WTC11 (cell line): Measurements from ENCODE around the gene MPHOSPH10. TPM values are rescaled to one million over a fixed set of nuclear protein-coding genes. Genes with fewer than 3 reads are reported as not detected.

ENCODE experiments used
- ATAC-seq: fragments of 200-7000 bp; cut with Tn5 transposase; 2 replicates; pipeline ENCODE4 v1.10.0; 2021; ENCODE audit warnings: mild to moderate bottlenecking, moderate library complexity
- CTCF ChIA-PET: fragments of 300-600 bp; sonication (Branson Sonifier 250); formaldehyde crosslinking; loops from one replicate; lab custom pipeline; 2021; ENCODE audit warnings: antibody characterized with exemption; lab: Charles Lee
- POLR2A ChIA-PET: fragments of 350-600 bp; sonication (Branson Sonifier 250); formaldehyde crosslinking; loops from one replicate; lab custom pipeline; 2021; ENCODE audit warnings: antibody characterized with exemption; lab: Charles Lee
- DNase-seq: peaks from one replicate; pipeline ENCODE4 v3.0.0; 2021; ENCODE audit warnings: low spot score
- H3K27ac Mint-ChIP-seq: 2 replicates; pipeline ENCODE4 v1.8.0; 2021; ENCODE audit warnings: mixed read lengths
- H3K27me3 Mint-ChIP-seq: 2 replicates; pipeline ENCODE4 v1.8.0; 2021; ENCODE audit warnings: low read depth, mild to moderate bottlenecking, moderate library complexity, mixed read lengths
- H3K36me3 Mint-ChIP-seq: 2 replicates; pipeline ENCODE4 v1.8.0; 2021; ENCODE audit warnings: mixed read lengths
- H3K4me1 Mint-ChIP-seq: 2 replicates; pipeline ENCODE4 v1.8.0; 2022; ENCODE audit warnings: mixed read lengths
- H3K4me3 Mint-ChIP-seq: 2 replicates; pipeline ENCODE4 v1.8.0; 2021; ENCODE audit warnings: mild to moderate bottlenecking, moderate library complexity, mixed read lengths
- H3K9me3 Mint-ChIP-seq: 2 replicates; pipeline ENCODE4 v1.8.0; 2021; ENCODE audit warnings: mixed read lengths
- CBFB ChIP-seq: sonication (generic); formaldehyde crosslinking; IDR thresholded peaks from 2 replicates; pipeline ENCODE4 v1.8.1; 2022; ENCODE audit warnings: mild to moderate bottlenecking, low read depth, missing genetic modification reagents
- CREM ChIP-seq: sonication (generic); formaldehyde crosslinking; IDR thresholded peaks from 2 replicates; pipeline ENCODE4 v1.8.1; 2022; ENCODE audit warnings: mild to moderate bottlenecking, missing genetic modification reagents, moderate library complexity
- ETV6 ChIP-seq: sonication (generic); formaldehyde crosslinking; IDR thresholded peaks from 2 replicates; pipeline ENCODE4 v1.8.1; 2022; ENCODE audit warnings: mild to moderate bottlenecking, missing genetic modification reagents
- NR2C2 ChIP-seq: sonication (generic); formaldehyde crosslinking; IDR thresholded peaks from 2 replicates; pipeline ENCODE4 v1.8.0; 2022; ENCODE audit warnings: mild to moderate bottlenecking, missing genetic modification reagents
- RORB ChIP-seq: fragments of 250-450 bp; sonication (Bioruptor Pico); IDR thresholded peaks from 2 replicates; pipeline ENCODE4 v1.9.0; 2021; ENCODE audit warnings: mild to moderate bottlenecking
- TCF7 ChIP-seq: sonication (generic); formaldehyde crosslinking; IDR thresholded peaks from 2 replicates; pipeline ENCODE4 v1.8.0; 2022; ENCODE audit warnings: mild to moderate bottlenecking, low read depth, missing genetic modification reagents, moderate library complexity
- ZBTB21 ChIP-seq: sonication (generic); formaldehyde crosslinking; IDR thresholded peaks from 2 replicates; pipeline ENCODE4 v1.8.1; 2023; ENCODE audit warnings: mild to moderate bottlenecking, missing genetic modification reagents, borderline replicate concordance
- ZNF416 ChIP-seq: fragments of 250-450 bp; sonication (Bioruptor Pico); IDR thresholded peaks from 2 replicates; pipeline ENCODE4 v1.9.0; 2021; ENCODE audit warnings: mild to moderate bottlenecking, inconsistent platforms
- total RNA-seq: library from RNA; stranded (reverse); gene quantifications from 3 replicates; pipeline ENCODE4 v1.2.3, GENCODE V29; 2021
- TF ChIP-seq, protein P1 (sequence below): fragments of 250-450 bp; sonication (Bioruptor Pico); IDR thresholded peaks from 2 replicates; pipeline ENCODE4 v1.9.0; 2021; ENCODE audit warnings: moderate library complexity, mild to moderate bottlenecking, inconsistent platforms, borderline replicate concordance
- TF ChIP-seq, protein P2 (sequence below): sonication (generic); formaldehyde crosslinking; IDR thresholded peaks from 2 replicates; pipeline ENCODE4 v1.8.1; 2022; ENCODE audit warnings: missing genetic modification reagents, borderline replicate concordance
- TF ChIP-seq, protein P3 (sequence below): fragments of 250-450 bp; sonication (Bioruptor Pico); IDR thresholded peaks from 2 replicates; pipeline ENCODE4 v1.9.0; 2021; ENCODE audit warnings: mild to moderate bottlenecking
- TF ChIP-seq, protein P4 (sequence below): sonication (generic); formaldehyde crosslinking; IDR thresholded peaks from 2 replicates; pipeline ENCODE4 v1.8.1; 2022; ENCODE audit warnings: mild to moderate bottlenecking, missing genetic modification reagents, moderate library complexity, borderline replicate concordance

The MPHOSPH10 gene
- total RNA-seq, 1 experiment from 2014 or later = 36.6 TPM

DNA sequence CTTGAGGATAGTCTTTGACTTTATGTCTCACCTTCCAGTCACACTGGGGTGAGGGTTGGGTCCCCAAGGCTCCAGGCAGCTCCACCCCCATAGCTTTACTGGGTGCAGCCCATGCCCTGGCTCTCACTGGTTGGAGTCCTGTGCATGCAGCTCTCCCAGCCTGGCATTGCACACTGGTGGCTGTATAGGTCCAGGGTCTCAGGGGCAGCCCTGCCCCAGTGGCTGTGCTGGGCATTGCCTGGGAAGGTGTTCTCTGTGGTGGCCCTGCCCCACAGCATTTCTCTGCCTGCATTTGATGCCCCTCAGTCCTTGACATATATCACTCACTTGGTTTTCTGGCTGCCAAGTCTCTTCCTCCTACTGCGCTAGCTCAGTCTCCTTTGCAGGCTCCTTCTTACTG is 21.2 kb downstream of the MPHOSPH10 start:
- H3K27ac Mint-ChIP-seq = no peak overlapping the region
- H3K9me3 Mint-ChIP-seq = no peaks in the 10 kb centered on the region
- peaks cover 30% of the 10 kb centered on the region for H3K36me3 Mint-ChIP-seq
- TF ChIP-seq TCF7 (CRISPR knock-in tag) = no peak
- TF ChIP-seq, protein P1, sequence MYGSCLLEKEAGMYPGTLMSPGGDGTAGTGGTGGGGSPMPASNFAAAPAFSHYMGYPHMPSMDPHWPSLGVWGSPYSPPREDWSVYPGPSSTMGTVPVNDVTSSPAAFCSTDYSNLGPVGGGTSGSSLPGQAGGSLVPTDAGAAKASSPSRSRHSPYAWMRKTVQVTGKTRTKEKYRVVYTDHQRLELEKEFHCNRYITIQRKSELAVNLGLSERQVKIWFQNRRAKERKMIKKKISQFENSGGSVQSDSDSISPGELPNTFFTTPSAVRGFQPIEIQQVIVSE (CRISPR knock-in tag) = no peak
- TF ChIP-seq, protein P2, sequence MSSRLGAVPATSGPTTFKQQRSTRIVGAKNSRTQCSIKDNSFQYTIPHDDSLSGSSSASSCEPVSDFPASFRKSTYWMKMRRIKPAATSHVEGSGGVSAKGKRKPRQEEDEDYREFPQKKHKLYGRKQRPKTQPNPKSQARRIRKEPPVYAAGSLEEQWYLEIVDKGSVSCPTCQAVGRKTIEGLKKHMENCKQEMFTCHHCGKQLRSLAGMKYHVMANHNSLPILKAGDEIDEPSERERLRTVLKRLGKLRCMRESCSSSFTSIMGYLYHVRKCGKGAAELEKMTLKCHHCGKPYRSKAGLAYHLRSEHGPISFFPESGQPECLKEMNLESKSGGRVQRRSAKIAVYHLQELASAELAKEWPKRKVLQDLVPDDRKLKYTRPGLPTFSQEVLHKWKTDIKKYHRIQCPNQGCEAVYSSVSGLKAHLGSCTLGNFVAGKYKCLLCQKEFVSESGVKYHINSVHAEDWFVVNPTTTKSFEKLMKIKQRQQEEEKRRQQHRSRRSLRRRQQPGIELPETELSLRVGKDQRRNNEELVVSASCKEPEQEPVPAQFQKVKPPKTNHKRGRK (CRISPR knock-in tag) = no peak
- no peak for TF ChIP-seq ZNF416 (CRISPR knock-in tag)
- TF ChIP-seq, protein P3, sequence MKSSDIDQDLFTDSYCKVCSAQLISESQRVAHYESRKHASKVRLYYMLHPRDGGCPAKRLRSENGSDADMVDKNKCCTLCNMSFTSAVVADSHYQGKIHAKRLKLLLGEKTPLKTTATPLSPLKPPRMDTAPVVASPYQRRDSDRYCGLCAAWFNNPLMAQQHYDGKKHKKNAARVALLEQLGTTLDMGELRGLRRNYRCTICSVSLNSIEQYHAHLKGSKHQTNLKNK (CRISPR knock-in tag) = no peak
- TF ChIP-seq, all 79 proteins: peak for 0
- H3K4me1 Mint-ChIP-seq = peaks cover 4% of the 10 kb centered on the region
- ATAC-seq (peak; percentile 25; the same call in 1 of the 2 replicates), DNase-seq (no peak)
- ChIA-PET POLR2A (interaction anchor here (0.5 kb wide), 1 partner anchor 36 kb away, joined by 3 read pairs; no protein-coding TSS in a partner anchor), CTCF (interaction anchor here (0.6 to 4.1 kb wide), 6 partner anchors 9 to 167 kb away, joined by 3 to 13 read pairs (median 4); no protein-coding TSS in a partner anchor)
- H3K27me3 Mint-ChIP-seq = no peaks in the 10 kb centered on the region; the same call in 1 of the 2 replicates
- H3K4me3 Mint-ChIP-seq = no peak overlapping the region

DNA sequence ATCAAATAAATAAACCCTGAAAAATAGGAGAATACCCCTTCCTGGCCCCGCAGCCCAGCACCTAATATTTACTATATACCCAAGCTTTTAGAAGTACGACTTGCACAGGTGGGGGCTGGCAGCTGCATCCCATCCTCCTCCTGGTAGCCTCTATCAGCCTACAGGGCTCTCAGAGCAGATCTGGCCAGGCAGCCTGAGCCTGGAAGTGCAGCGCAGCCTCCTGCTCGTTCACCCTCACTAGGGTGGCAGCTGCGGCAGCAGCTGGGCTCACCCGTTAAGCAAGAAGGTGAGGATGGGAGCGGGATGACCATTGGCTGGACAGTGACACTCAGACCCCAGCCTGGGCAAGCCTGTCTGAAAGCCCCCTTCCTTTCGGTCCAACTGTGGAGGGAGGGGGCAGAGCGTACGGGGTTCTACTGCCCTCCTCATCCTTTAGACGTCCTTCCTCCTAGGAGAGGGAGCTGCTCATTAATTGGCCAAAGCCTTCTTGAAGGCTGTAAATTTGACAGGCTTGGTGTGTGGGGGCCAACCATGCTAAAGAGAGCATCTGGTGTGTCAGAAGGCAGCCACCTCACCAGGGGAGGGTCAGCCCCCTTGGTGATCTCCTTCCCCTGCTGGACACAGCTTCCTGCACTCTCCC is 23.3 kb downstream of the MPHOSPH10 start:
- ChIA-PET CTCF (interaction anchor here (1.0 to 1.8 kb wide), 4 partner anchors 37 to 302 kb away, joined by 3 to 8 read pairs (median 4); no protein-coding TSS in a partner anchor), POLR2A (no interaction called here)
- TF ChIP-seq, protein P1 (CRISPR knock-in tag) = no peak
- TF ChIP-seq CREM (CRISPR knock-in tag) = no peak
- TF ChIP-seq, protein P4, sequence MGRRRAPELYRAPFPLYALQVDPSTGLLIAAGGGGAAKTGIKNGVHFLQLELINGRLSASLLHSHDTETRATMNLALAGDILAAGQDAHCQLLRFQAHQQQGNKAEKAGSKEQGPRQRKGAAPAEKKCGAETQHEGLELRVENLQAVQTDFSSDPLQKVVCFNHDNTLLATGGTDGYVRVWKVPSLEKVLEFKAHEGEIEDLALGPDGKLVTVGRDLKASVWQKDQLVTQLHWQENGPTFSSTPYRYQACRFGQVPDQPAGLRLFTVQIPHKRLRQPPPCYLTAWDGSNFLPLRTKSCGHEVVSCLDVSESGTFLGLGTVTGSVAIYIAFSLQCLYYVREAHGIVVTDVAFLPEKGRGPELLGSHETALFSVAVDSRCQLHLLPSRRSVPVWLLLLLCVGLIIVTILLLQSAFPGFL (CRISPR knock-in tag) = no peak
- no peak for TF ChIP-seq CBFB
- no peak for TF ChIP-seq ETV6 (CRISPR knock-in tag)
- no peak for TF ChIP-seq ZBTB21 (CRISPR knock-in tag)
- no peak for TF ChIP-seq RORB (CRISPR knock-in tag)
- peaks cover 14% of the 10 kb centered on the region for H3K4me1 Mint-ChIP-seq
- no peak for DNase-seq
- ATAC-seq = no peak
- H3K27me3 Mint-ChIP-seq = no peaks in the 10 kb centered on the region; the same call in 1 of the 2 replicates
- no peak overlapping the region for H3K27ac Mint-ChIP-seq
- no peaks in the 10 kb centered on the region for H3K9me3 Mint-ChIP-seq
- H3K36me3 Mint-ChIP-seq = peaks cover 15% of the 10 kb centered on the region
- H3K4me3 Mint-ChIP-seq = no peak overlapping the region

DNA sequence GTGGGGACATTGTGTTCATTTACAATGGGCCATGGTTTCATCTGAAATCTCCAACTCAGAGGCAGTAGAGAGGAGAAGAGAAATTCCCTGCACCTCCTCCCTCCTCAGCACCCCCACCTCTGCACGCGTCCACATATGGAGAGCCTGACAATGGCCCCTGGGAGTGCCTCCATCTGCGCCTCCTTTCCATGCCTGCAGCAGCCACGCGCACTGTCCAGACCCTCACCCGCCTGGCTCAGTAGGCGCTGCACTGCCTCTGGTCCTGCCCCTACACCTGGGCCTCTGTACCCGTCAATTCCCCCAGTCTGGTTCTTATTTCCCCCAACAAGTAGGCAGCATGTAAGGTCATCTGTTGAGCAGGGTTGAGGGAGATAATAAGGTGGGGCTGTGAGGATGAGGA is 23.8 kb downstream of the MPHOSPH10 start:
- TF ChIP-seq NR2C2 (CRISPR knock-in tag) = no peak
- TF ChIP-seq, protein P2 (CRISPR knock-in tag) = no peak
- TF ChIP-seq, protein P3 (CRISPR knock-in tag) = no peak
- TF ChIP-seq, all 79 proteins: peak for 0
- no peak overlapping the region for H3K27ac Mint-ChIP-seq
- H3K36me3 Mint-ChIP-seq = peaks cover 9% of the 10 kb centered on the region
- H3K4me3 Mint-ChIP-seq = no peak overlapping the region
- H3K9me3 Mint-ChIP-seq = no peaks in the 10 kb centered on the region
- no peak for DNase-seq
- H3K4me1 Mint-ChIP-seq = peaks cover 14% of the 10 kb centered on the region
- ChIA-PET POLR2A (interaction anchor here (0.5 kb wide), 1 partner anchor 263 kb away, joined by 5 read pairs; no protein-coding TSS in a partner anchor), CTCF (interaction anchor here (0.6 to 3.2 kb wide), 24 partner anchors 10 to 362 kb away, joined by 3 to 35 read pairs (median 4); partner anchors contain the start of genes MCEE, MPHOSPH10, NAGK and PAIP2B)
- ATAC-seq = no peak
- H3K27me3 Mint-ChIP-seq = no peaks in the 10 kb centered on the region; the same call in 1 of the 2 replicates
